Keratinocyte (primary cell): ENCODE measurements around the gene ARHGEF2. TPM values are rescaled to one million over a fixed set of nuclear protein-coding genes. Genes with fewer than 3 reads are reported as not detected.

ENCODE experiments used
- DNase-seq: peaks from one replicate; pipeline ENCODE4 v3.0.0-alpha.2; 2011; ENCODE audit warnings: low read depth, missing footprints, low spot score
- FAIRE-seq: peaks from 2 replicates; lab custom pipeline; 2011; peaks lifted over from hg19 to GRCh38; lab: Jason Lieb, UNC
- H2AFZ ChIP-seq: 2 replicates; pipeline ENCODE4 v1.6.0; 2012; ENCODE audit warnings: low read length, control low read depth, inconsistent platforms; ENCODE audit not compliant: control insufficient read depth
- H3K27ac ChIP-seq: 2 replicates; pipeline ENCODE4 v1.5.1; 2011; ENCODE audit warnings: low read length; ENCODE audit not compliant: control insufficient read depth, insufficient read depth
- H3K27me3 ChIP-seq: 3 replicates; pipeline ENCODE4 v1.6.0; 2011; ENCODE audit warnings: low read length; ENCODE audit not compliant: control insufficient read depth, insufficient read depth; ENCODE audit errors: extremely low read depth
- H3K36me3 ChIP-seq, 2 experiments: 2 replicates in 1 of 2; 3 replicates in 1 of 2; pipeline ENCODE4 v1.5.1; 2011; ENCODE audit warnings: low read length in 2 of 2, mild to moderate bottlenecking in 1 of 2; ENCODE audit not compliant: control insufficient read depth in 2 of 2, insufficient read depth in 2 of 2; ENCODE audit errors: extremely low read depth in 1 of 2
- H3K4me1 ChIP-seq: 3 replicates; pipeline ENCODE4 v1.5.1; 2011; ENCODE audit warnings: low read length; ENCODE audit not compliant: control insufficient read depth, insufficient read depth; ENCODE audit errors: extremely low read depth
- H3K4me2 ChIP-seq: 3 replicates; pipeline ENCODE4 v1.6.0; 2011; ENCODE audit warnings: low read depth, low read length; ENCODE audit not compliant: control insufficient read depth, insufficient read depth; ENCODE audit errors: extremely low read depth
- H3K4me3 ChIP-seq, 3 experiments: fragments of 200-600 bp in 1 of 3; sonication (generic) in 1 of 3; 2 replicates in 2 of 3; 3 replicates in 1 of 3; pipeline ENCODE4 v1.5.1; 2011 to 2016; ENCODE audit warnings: low read length in 3 of 3, mild to moderate bottlenecking in 3 of 3, control low read depth in 2 of 3, inconsistent platforms in 1 of 3, low read depth in 1 of 3, mixed read lengths in 1 of 3, mixed run types in 1 of 3, moderate library complexity in 1 of 3; ENCODE audit not compliant: control insufficient read depth in 2 of 3, insufficient read depth in 2 of 3; ENCODE audit errors: extremely low read depth in 1 of 3
- H3K79me2 ChIP-seq: 2 replicates; pipeline ENCODE4 v1.6.0; 2012; ENCODE audit warnings: low read length; ENCODE audit not compliant: control insufficient read depth, insufficient read depth
- H3K9ac ChIP-seq: 3 replicates; pipeline ENCODE4 v1.6.0; 2011; ENCODE audit warnings: low read length; ENCODE audit not compliant: control insufficient read depth, insufficient read depth; ENCODE audit errors: extremely low read depth
- H3K9me1 ChIP-seq: 3 replicates; pipeline ENCODE4 v1.6.0; 2011; ENCODE audit warnings: low read length; ENCODE audit not compliant: control insufficient read depth, insufficient read depth; ENCODE audit errors: extremely low read depth
- H3K9me3 ChIP-seq: 2 replicates; pipeline ENCODE4 v1.5.1; 2012; ENCODE audit warnings: low read depth, low read length; ENCODE audit not compliant: control insufficient read depth
- H4K20me1 ChIP-seq: 3 replicates; pipeline ENCODE4 v1.6.0; 2011; ENCODE audit warnings: low read length; ENCODE audit not compliant: control insufficient read depth, insufficient read depth; ENCODE audit errors: extremely low read depth
- CTCF ChIP-seq, 3 experiments: IDR thresholded peaks in 1 of 3; conservative IDR thresholded peaks in 1 of 3; optimal IDR thresholded peaks in 1 of 3; 2 replicates in 2 of 3; 3 replicates in 1 of 3; pipeline versions ENCODE3 to v1.5.1; 2011; ENCODE audit warnings: low read length in 3 of 3, mild to moderate bottlenecking in 3 of 3, moderate library complexity in 2 of 3, control low read depth in 1 of 3, inconsistent platforms in 1 of 3; ENCODE audit not compliant: insufficient read depth in 2 of 3; ENCODE audit errors: extremely low read depth in 1 of 3
- EZH2 ChIP-seq: IDR thresholded peaks from one replicate; pipeline ENCODE4 v1.6.1; 2012; ENCODE audit warnings: inconsistent platforms, mild to moderate bottlenecking, low read length, moderate library complexity
- dilution Hi-C: fragments of 300-500 bp; cut with MboI; formaldehyde crosslinking; loops from one replicate; pipeline ENCODE4 v1.7.0; 2020; ENCODE audit warnings: low sequenced_read_pairs; ENCODE audit not compliant: extremely low pct_ligation_motif_present
- polyA plus RNA-seq, 5 experiments: library from polyadenylated mRNA; depleted of rRNA in 3 of 5; stranded (reverse) in 3 of 5; stranded (forward) in 1 of 5; unstranded in 1 of 5; fragments of >200 nt; gene quantifications; 1 replicate in 1 of 5; 2 replicates in 3 of 5; 3 replicates in 1 of 5; pipeline versions ENCODE4 v1.2.1 to v1.2.3, GENCODE V29; 2011 to 2012; ENCODE audit warnings: missing spikeins in 2 of 5, low read depth in 1 of 5, low replicate concordance in 1 of 5

ARHGEF2 gene
- polyA plus RNA-seq, 1 donor (not counting 4 experiments of a cell fraction or from before 2014, with no cell fraction given): 38.7 TPM

GRCh38 chr1:155957411-155957915 is 20.9 kb downstream of the ARHGEF2 start:
- dilution Hi-C loops: no loop called here
- no peaks in the 10 kb centered on the region for H3K9me3 ChIP-seq
- peaks cover 24 to 41% of the 10 kb centered on the region in 2 experiments for H3K36me3 ChIP-seq
- no peak for FAIRE-seq
- TF ChIP-seq EZH2 (no peak), CTCF (optimal IDR thresholded peaks at IDR 0.05 in 1 of 3, IDR thresholded peaks at IDR 0.05 in 1 of 3, conservative IDR thresholded peaks at IDR 0.05 in 1 of 3; ENCODE audit: extremely low read depth in 1 of 3, insufficient read depth in 2 of 3, low read length in 3 of 3) (no peak)
- no peak overlapping the region for H2AFZ ChIP-seq
- peaks cover 3% of the 10 kb centered on the region for H3K9me1 ChIP-seq
- H3K27ac ChIP-seq: no peak overlapping the region
- DNase-seq: no peak
- no peak overlapping the region for H3K9ac ChIP-seq
- H3K27me3 ChIP-seq: no peaks in the 10 kb centered on the region
- H3K79me2 ChIP-seq: peaks cover 9% of the 10 kb centered on the region
- no peak overlapping the region for H3K4me2 ChIP-seq
- H4K20me1 ChIP-seq: no peaks in the 10 kb centered on the region
- no peak overlapping the region for H3K4me3 ChIP-seq
- peaks cover 20% of the 10 kb centered on the region for H3K4me1 ChIP-seq

DNA sequence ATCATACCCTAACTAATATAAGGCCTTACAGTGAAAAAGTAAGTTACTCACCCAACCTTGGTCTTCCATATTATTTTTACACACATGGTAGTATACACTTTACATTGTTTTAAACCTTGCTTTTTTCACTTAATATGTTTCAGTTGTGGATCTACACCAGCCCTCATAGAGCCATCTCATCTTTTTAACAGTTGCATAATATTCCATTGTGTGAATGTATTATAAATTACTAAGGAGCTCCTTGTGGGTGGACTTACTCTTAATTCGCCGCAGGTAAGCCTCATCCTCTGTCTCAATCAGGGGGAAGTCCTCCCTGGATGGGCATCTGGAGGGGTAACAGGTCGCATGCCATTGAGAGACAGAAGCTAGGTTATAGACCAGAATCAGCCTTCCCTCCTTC is 23.7 kb downstream of the ARHGEF2 start:
- no peak overlapping the region for H3K9ac ChIP-seq
- H3K36me3 ChIP-seq: peaks cover 36 to 49% of the 10 kb centered on the region in 2 experiments
- dilution Hi-C loops: no loop called here
- TF ChIP-seq CTCF (optimal IDR thresholded peaks at IDR 0.05 in 1 of 3, IDR thresholded peaks at IDR 0.05 in 1 of 3, conservative IDR thresholded peaks at IDR 0.05 in 1 of 3; ENCODE audit: extremely low read depth in 1 of 3, insufficient read depth in 2 of 3, low read length in 3 of 3) (no peak), EZH2 (no peak)
- FAIRE-seq: no peak
- no peaks in the 10 kb centered on the region for H3K79me2 ChIP-seq
- no peak overlapping the region for H3K4me3 ChIP-seq
- H2AFZ ChIP-seq: no peak overlapping the region
- no peak overlapping the region for H3K4me2 ChIP-seq
- no peak for DNase-seq
- H3K9me1 ChIP-seq: no peaks in the 10 kb centered on the region
- H4K20me1 ChIP-seq: no peaks in the 10 kb centered on the region
- H3K27ac ChIP-seq: no peak overlapping the region
- H3K9me3 ChIP-seq: no peaks in the 10 kb centered on the region
- H3K27me3 ChIP-seq: no peaks in the 10 kb centered on the region
- H3K4me1 ChIP-seq: no peaks in the 10 kb centered on the region
